Activated T-cell treated with anti-CD3 and anti-CD28 coated beads, Interleukin-2, amount 50 U/mL, for 1 hour (primary cell): ENCODE results near the gene DMC1.

Experiments used
- DNase-seq: peaks from one replicate; pipeline ENCODE4 v3.0.0-alpha.2; 2020

The DMC1 gene

DNA sequence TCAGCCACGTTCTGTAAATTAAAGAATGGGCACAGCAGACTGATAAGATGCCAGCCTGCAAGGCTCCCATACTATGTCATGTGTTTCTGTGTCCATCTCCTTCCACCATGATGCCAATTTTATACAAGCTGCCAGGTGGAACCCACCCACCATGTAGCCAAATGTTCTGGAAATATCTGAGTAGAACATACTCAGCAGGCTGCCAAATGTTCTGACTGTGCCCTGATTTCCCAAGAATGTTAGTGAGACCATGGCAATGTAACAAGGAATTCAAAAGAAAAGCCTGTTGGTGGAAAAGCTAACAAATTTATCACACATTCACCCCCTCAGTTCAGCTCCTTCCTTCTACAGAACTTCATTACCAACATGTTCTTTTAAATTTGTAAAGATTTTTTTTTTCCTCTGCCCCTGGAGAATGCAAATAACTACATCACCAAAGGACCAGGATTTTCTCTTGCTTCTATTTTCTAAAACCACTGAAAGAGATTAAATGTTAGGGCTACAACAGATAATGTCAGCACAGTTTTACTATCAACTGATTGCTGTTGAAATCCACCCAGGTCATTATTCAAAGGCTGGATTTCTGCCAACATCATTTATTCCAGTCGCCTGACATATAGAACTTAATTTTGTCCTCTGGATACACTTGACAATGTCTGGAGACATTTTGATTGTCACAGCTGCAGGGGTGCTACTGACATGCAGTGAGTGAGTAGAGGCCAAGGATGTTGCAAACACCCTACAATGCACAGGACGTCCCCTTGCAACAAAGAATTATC lies 3.1 kb downstream of the DMC1 start:
- DNase-seq: no peak

DNA sequence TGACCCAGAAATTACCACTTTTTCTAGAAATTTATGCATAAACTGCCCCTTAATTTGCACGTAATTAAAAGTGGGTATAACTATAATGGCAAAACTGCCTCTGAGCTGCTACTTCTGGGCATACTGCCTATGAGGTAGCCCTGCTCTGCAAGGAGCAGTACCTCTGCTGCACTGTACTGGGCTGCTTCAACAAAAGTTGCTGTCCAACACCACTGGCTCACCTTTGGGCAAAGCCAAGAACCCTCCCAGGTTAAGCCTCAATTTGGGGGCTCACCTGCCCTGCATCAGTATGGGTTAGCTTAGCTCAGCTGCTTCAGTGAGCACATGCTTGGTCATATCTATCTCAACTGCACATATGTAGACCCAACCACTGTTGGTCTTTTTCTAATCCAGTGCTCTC lies 4.5 kb downstream of the DMC1 start:
- DNase-seq: no peak

DNA sequence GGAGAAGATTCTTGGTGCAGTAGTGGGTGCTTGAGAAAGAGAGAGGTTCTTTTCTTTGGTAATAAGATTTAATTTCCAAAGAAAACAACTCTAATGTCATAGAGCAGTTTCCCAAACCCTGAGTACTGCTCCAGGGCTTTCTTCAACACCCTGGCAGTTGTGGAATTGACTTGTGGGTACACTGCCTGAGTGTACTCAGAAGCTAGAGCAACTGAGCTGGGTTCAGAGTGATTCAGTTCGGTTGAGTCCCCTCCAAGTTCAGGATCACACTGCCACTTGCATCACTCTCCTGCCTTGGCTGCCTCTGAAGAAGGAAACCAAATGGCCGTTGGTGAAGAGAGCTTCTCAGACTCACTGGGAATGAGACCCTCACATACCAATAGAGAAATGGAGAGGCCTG lies 5.3 kb downstream of the DMC1 start:
- no peak for DNase-seq

DNA sequence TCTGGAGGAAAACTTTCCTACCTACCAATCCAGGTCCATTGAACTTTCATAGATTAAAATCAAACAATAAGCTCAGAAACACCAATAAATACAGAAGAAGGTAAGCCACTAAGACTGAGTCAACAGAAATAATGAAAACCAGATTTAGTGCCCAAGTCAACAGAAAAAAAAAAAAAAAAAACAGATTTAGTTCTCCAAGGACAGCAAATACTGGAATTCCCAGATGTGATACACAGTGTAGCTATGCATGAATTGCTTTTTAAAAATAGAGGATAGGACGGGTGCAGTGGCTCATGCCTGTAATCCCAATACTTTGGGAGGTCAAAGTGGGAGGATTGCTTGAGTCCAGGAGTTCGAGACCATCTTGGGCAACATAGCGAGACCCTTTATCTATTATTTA lies 15.7 kb downstream of the DMC1 start:
- DNase-seq: no peak

DNA sequence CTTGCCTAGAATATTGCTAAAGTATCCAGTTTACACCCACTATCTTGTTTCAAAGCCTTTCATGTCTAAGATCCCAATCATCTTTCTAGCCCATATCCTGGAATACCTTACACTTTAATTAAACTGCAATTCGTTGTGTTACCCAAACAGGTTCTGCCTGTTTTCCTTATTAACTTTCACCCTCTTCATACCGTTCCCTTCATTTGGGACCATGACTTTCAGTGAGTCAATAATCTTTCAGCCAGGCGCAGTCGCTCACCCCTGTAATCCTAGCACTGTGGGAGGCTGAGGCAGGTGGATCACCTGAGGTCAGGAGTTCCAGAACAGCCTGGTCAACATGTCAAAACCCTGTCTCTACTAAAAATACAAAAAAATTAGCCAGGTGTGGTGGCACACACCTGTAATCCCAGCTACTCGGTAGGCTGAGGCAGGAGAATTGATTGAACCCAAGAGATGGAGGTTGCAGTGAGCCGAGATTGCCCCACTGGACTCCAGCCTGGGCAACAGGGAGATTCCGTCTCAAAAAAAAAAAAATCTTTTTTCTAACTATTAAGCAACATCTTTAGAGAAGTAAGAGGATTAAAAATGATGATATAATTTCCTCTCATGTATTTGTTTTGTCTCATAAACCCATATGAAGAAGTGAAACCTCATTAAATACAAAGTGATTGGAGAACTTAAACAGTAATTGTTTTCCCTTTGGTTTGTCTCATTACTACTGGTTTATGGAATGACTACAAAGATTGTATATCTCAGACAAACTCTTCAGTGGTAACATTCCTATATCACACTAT lies 20.7 kb downstream of the DMC1 start:
- no peak for DNase-seq

DNA sequence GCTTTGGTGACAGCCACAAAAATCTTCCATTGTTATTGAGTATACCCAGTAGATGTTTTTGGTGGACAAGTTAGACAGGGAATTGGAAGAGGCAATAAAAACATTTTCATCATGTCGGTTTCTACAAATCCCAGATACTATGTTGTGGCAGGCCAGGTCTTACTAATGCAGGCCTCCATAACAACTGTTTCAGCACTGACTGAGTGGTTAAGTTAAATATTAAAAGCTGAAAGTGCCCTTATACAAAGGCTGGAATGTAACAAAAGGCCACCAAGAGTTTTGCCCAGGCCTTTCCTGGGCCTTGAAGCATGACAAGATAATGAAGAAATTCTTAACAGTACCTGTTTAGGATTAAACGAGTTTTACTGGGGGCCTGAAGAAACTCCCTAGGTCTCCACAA lies 29.3 kb downstream of the DMC1 start:
- no peak for DNase-seq

DNA sequence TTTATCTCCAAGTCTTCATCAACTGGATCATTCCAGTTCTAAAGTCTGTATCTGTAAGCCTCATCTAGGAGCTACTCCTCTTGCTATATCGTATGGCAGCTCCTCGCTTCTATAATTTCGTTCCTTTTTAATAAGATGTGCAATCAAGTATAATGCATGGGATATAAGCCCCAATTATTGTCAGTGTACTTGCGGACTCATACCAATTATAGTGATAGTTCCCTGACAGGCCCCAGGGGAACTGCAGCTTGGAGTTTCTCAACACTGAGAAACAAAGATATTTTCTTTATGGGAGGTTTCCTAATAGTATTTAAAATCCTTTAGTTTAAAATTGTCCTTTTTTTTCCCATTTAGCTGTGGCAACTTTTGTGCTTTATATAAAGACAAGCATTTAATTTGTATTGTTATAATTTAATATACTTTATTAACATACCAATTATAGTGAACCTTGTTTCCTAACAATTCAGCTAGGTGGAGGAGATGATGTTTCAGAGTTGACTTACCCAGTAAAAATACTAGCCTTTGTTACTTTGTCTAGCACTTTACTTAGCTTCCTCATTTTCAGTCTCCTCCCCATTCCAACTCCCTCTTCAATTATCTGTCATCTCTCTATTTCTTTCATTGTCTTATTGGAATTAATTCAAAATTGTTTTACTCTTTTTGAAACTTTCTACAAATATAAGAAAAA lies 38.6 kb downstream of the DMC1 start:
- DNase-seq: no peak

DNA sequence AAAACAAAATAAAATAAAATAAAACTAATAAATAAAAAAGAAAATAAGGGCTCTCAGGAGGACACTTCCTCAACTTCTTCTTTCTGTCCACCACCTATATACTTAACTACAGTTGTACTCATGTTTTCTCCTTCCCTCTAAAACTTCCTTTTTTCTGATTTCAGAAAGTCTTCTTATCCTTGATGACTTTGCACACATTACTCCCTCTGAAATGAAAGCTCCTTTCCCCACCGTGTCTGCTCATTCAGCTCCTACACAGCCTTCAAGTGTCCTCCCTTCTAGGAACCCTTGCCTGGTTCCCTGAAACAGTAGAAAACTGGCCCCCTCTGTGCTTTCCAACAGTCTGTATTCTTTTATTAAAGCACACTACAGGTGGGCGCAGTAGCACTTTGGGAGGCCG lies 45.6 kb downstream of the DMC1 start:
- DNase-seq: no peak

DNA sequence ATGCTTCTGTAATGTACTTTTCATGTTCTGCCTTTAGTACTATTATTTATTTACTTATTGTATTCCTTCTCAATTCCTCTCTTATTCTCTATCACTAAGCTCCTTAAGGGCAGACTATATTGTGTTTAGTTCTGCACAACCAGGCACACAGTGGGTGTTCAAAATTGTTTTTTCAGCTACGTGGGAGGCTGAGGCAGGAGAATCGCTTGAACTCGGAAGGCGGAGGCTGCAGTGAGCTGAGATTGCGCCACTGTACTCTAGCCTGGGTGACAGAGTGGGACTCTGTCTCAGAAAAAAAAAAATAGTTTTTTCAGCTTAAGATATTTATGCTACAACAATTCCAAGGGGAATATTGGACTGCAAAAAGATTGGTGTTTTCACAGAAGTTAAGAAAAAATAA lies 46.5 kb downstream of the DMC1 start:
- DNase-seq: no peak

DNA sequence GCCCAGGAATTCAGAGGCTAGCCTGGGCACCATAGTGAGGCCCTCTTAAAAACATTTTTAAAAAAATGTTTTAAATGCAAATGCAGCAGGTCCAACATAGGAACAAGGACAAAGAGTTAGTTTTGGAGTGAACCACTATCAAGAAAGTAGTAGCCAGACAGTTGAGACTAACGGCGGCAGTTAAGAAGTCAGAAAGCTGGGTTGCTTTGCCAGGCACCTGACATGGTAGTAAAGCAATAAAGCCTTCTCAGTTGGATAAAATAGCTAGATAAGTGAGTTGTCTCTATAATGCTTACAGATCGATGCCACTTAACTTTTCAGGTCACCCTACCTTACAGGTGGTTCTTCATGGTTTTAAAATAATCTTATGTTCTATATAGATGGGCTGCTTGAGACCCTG lies 47.0 kb downstream of the DMC1 start:
- no peak for DNase-seq

DNA sequence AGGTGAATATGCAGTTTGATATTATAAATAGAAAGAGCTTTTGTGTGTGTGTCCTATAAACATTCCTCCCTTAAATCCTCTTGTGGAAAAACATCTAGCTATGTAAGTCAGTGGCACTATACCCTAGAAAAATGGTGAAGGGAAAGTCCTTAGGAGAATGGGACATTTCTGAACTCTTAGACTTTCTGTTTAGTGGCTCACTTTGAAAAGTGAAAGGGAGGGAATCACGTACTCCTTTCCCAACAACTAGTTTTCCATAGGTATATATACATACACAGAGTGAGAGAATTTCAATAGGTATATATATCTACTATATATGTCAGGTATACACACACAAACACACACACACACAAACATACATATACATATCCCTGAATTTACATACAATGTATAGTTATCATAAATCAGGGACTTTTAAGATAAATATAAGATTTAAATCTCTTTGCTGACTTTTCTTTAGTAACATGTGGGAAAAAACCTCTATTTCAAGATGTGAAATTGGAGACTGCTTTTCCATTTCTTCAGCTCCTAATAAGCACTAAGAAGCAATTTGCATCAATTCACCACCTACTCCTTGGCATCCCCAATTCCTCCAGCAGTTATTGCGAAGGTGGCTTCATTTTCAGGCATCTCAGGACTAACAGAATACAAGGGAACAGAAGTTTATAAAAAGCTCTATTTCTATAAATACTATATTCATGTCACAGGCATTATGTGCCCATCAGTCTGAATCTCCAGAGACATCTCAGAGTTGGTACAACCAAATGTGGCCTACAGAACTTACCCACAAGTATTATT lies 50.3 kb downstream of the DMC1 start:
- DNase-seq: no peak

DNA sequence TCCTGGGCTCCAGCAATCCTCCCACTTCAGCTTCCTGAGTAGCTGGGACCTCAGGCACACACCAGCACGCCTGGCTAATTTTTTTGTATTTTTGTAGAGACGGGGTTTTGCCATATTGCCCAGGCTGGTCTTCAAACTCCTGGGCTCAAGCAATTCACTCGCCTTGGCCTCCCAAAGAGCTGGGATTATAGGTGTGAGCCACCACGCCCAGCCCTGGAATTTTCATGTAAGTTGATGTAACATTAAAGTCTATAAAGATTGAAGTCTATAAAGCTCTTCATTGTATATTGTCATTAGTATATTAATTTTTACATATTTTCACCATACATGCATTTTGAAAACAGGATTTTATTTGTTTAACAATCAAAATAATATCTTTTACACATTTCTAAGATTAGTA lies 51.4 kb downstream of the DMC1 start:
- DNase-seq: no peak

DNA sequence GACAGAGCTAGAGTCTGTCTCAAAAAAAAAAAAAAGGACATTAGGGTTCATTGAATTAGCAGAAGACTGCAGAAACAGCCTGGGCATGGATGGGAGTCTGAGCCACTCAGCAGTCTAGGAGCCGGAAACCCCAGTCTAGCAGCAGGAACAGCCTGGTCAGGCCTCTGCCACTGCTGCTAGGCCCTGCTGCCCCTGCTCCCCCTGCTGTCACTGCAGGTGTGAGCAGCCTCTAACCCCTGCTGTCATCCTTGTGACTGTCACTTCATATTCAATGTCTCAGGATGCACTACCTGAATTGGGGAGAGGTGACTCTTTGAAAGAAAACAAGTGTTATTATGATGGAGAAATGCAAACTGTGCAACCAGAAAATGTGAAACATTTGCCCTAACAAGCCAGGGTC lies 56.9 kb downstream of the DMC1 start:
- DNase-seq: peak; percentile 39

DNA sequence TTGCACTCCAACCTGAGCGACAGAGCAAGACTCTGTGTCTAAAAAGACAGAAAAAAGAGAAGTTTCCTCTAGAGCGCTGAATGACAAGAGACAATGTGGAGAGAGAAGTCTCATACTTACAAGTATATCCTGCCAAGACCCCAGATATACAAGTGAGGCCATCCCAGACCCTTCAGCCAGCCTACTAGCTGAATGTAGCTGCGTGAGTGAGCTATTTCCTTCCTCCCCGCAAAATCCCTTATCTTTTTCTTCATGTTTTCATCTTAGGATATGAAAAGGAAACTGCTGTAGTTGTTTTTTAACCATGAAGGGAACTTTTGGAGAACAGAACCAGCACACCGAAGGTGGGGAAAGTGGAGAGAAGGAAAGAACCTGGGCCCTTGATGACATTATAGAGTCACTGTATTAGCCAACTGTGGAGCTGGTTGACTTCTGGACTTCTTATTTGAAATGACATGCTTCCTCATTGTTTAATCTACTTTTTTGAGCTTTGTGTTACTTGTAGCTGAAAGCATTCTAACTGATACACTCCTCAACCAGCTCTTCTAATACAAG lies 59.5 kb downstream of the DMC1 start:
- no peak for DNase-seq

DNA sequence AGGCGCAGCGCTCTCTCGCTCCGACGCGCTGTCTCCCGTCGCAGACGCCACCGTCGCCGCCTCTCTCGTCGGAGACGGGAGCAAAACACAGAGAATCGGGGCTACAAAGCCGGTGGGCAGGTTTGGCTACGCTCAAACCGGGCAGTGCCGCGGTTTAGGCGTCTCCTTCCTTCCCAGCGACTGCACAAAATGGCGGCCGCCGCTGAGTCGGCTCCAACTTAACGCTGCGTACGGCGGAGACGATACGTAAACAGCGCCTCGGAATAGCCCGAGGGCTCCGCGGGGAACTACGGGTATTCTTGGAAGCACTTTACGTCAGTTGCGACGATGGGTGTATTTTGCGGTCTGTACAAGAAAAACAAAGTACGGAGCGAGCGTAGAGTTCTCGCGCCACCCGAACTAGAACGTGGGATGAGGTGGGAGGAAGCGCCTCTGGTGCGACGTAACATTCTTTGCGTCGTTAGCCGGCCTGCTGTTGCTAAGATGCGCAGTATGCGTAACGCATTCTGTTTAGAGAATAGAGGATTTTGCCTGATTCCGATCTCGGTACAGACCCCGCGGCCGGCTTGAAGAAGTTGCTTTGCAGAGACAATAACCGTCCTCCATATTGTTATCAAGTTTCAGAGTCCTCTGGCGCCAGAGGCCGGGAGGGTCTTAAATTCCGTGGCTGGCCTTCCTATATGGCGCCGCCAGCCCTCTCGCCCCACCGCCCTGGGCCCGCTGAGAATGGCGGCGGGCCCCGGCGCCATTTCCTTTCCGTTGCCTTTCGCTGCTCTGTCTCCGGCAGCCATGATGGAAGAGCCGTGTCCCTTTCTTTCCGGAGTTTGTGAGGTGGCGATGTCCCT lies 63.6 kb downstream of the DMC1 start, which contains the start of gene DDX17:
DDX17 (minus strand) TSS at position 194 of the 845 bp plus-strand sequence.
- DNase-seq: peak; percentile 96

DNA sequence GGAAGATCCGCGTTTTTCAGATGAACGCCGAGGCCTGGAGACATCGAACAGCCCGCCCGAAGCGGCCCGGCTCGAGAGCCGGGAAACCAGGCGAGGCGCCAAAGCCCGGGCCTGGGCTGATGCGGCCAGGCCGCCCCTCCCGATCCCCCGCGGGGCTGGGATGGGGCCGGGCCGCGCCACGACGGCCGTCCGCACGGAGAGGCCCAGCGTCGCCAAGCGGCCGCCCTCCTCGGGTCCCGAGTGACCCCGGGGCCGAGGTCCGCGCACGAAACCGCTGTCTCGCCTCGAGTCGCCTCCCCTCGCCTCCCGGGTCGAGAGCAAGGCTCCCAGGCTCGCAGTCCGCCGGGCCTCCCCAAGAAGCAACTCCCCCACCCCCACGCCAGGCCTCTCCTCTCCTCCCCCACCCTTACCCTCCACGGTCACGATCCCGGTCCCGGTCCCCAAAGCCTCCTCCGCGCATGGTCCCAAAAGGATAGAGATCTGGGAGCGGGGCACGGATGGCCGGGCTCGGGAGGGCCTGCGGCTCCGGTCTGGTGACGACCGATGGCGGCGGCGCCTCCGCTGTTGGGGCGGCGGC lies 64.4 kb downstream of the DMC1 start:
- DNase-seq: no peak

DNA sequence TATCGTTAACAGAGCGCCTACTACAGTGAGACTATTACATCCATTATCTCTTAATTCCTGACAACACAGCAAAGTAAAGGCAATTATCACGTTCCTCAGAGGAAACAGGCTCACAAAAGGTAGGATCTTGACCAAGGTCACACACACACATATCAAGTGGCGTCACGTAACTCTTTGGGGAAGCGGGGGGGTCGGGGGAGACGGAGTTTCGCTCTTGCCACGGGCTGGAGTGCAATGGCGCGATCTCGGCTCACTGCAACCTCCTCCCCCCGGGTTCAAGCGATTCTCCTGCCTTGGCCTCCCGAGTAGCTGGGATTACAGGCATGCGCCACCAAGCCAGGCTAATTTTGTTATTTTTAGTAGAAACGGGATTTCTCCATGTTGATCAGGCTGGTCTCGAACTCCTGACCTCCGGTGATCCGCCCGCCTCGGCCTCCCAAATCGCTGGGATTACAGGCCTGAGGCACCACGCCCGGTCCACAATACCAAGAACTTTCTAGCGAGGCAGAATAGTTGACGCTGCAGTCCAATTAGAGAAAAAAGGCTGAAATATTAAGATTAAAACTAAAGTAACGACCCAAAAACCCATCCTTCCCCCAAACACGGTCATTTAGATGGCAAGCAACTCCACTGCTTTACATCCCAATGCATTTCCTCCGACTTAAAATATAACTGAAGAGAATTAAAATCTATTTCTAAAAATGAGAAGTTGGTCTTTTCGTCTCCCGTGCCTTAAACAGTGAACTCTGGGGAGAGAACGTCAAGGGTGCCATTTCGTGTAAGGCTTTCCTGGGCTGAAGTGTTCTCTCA lies 65.0 kb downstream of the DMC1 start:
- DNase-seq: peak; percentile 61

DNA sequence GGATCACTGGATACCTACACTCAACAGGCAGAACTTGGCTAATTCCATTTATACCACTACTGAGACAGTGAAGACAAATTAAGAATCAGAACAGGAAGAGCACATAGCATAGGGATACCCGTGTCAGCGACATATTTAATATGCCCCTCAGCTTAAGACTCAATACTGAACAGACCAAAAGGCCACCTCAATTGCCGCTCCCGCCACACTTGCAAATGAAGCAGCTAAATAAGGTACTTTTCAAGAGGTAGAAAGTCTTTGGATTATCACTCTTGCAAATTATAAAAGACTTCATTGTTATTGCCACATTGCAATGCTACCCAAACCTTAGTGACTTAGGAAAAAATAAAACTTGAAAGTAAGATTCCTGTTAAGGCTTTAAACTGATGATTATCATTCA lies 67.0 kb downstream of the DMC1 start:
- no peak for DNase-seq

DNA sequence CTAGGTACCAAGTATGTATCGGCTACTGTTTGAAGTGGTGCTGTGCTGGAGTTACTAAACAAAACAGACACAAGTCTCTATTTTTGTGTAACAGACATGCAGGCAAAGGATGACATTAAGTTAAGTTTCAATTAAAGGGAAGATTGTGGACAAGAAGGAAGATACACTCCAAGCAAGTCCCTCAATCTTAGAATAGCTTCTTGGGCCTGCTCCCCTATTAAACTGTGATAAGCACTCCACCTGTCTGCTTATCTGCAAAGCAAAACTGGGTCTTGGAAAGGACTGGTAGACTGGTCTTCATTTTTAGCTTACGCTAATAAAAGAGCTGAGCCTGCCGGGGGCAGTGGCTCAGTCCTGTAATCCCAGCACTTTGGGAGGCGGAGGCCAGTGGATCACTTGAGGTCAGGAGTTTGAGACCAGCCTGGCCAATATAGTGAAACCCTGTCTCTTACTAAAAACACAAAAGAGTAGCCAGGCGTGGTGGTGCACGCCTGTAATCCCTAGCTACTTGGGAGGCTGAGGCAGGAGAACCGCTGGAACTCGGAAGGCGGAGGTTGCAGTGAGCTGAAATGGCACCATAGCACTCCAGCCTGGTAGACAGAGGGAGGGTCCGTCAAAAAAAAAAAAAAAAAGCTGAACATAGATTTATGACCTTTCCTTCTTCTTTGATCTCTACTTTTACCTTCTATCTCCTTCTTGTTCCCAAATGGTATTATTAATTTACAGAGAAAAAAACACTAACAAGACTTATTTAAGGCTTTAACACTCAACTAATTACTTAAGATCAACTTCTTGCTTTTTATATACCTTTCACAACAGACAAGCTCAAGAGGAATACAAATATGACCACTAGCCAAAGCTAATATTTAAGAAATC lies 67.9 kb downstream of the DMC1 start:
- no peak for DNase-seq
